NT2/D1 (cell line): ENCODE data around the gene GNAZ.

Experiments
- SUZ12 ChIP-seq: IDR thresholded peaks from 2 replicates; pipeline ENCODE4 v1.6.1; 2011; ENCODE audit not compliant: insufficient read length, insufficient read depth; ENCODE audit errors: extremely low read depth
- YY1 ChIP-seq: IDR thresholded peaks from 2 replicates; pipeline ENCODE4 v1.6.1; 2011; ENCODE audit not compliant: insufficient read length, insufficient read depth
- ZNF274 ChIP-seq: IDR thresholded peaks from 2 replicates; pipeline ENCODE4 v1.6.1; 2011; ENCODE audit warnings: mild to moderate bottlenecking, low read depth, low read length

DNA sequence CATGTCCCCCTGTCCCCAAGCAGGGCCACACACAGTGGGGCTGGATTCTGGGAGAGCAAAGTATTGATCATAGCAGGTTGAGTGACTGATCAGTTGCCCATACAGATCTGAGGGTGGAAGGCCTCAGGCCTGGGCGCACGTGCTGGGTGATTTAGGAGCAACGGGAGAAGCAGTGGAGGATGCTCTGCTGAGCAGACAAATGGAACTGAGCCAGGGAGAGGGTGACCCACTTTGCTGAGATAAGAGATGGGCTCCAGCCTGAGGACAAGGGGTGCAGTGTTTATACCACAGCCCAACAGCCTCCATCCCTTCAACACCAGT is 15.0 kb downstream of the GNAZ start:
- TF ChIP-seq YY1 (no peak), SUZ12 (no peak), ZNF274 (no peak)
